Neural progenitor cell (in vitro differentiated cells): Measurements from ENCODE around the gene PITPNB.

Experiments
- EZH2 ChIP-seq: fragments of 200-600 bp; sonication (generic); IDR thresholded peaks from 2 replicates; pipeline ENCODE4 v1.6.1; 2017; ENCODE audit warnings: antibody characterized with exemption, mild to moderate bottlenecking, moderate library complexity
- TF ChIP-seq, protein P1 (sequence below): fragments of 200-600 bp; sonication (generic); IDR thresholded peaks from 2 replicates; pipeline ENCODE4 v1.5.1; 2017; ENCODE audit warnings: antibody characterized with exemption, mild to moderate bottlenecking

DNA sequence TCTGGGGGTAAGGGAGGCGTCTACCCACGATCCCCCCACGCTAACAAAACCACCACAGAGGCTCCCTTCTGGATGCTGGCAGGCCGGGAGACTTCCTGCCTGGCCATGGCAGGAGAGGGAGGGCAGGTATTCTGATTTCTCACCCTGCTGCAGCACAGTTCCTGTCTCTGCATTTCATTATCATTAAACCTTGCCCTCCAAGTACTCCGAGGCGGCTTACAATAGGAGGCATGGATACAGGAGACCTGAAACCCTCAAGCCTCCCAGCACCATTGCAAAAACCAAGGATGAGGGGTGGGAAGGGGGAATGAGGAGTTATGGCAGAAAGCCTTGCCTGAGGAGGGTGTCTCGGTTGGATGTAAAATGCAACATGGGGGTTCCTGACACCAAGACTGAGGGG, 73.4 kb downstream of the PITPNB start:
- TF ChIP-seq, protein P1, sequence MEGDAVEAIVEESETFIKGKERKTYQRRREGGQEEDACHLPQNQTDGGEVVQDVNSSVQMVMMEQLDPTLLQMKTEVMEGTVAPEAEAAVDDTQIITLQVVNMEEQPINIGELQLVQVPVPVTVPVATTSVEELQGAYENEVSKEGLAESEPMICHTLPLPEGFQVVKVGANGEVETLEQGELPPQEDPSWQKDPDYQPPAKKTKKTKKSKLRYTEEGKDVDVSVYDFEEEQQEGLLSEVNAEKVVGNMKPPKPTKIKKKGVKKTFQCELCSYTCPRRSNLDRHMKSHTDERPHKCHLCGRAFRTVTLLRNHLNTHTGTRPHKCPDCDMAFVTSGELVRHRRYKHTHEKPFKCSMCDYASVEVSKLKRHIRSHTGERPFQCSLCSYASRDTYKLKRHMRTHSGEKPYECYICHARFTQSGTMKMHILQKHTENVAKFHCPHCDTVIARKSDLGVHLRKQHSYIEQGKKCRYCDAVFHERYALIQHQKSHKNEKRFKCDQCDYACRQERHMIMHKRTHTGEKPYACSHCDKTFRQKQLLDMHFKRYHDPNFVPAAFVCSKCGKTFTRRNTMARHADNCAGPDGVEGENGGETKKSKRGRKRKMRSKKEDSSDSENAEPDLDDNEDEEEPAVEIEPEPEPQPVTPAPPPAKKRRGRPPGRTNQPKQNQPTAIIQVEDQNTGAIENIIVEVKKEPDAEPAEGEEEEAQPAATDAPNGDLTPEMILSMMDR: no peak
- no peak for TF ChIP-seq EZH2
